SK-N-SH (cell line): Measurements from ENCODE around the gene RIC3. TPM values are rescaled to one million over a fixed set of nuclear protein-coding genes. Genes with fewer than 3 reads are reported as not detected.

ENCODE experiments used
- CTCF ChIA-PET: fragments of 300-600, 350-600 bp; formaldehyde crosslinking; extraction: SDS; loops from one replicate; lab custom pipeline; 2021; lab: Yijun Ruan, JAX
- POLR2A ChIA-PET: fragments of 350-600 bp; sonication (Branson Sonifier 250); formaldehyde crosslinking; extraction: SDS; loops from one replicate; lab custom pipeline; 2020; ENCODE audit warnings: antibody characterized with exemption, inconsistent platforms; lab: Yijun Ruan, JAX
- DNase-seq: peaks from one replicate; pipeline ENCODE4 v3.0.0; 2012
- H2AFZ ChIP-seq: fragments of 200-600 bp; sonication (generic); 2 replicates; pipeline ENCODE4 v1.8.1; 2016; ENCODE audit warnings: antibody characterized with exemption, mild to moderate bottlenecking, low read depth
- H3F3A ChIP-seq: fragments of 200-600 bp; sonication (generic); replicated peaks from 2 replicates; pipeline ENCODE3; 2016; ENCODE audit warnings: antibody characterized with exemption, mild to moderate bottlenecking; ENCODE audit not compliant: insufficient read depth
- H3K27ac ChIP-seq, 2 experiments: fragments of 200-500 bp in 1 of 2; fragments of 200-600 bp in 1 of 2; sonication (Bioruptor generic) in 1 of 2; sonication (generic), shearing (Covaris generic) in 1 of 2; 2 replicates each; pipeline versions ENCODE4 v1.5.1 to v1.6.1; 2014 to 2016; ENCODE audit warnings: low read depth in 2 of 2, inconsistent platforms in 1 of 2, low read length in 1 of 2, mild to moderate bottlenecking in 1 of 2, mixed read lengths in 1 of 2
- H3K27me3 ChIP-seq: fragments of 200-600 bp; sonication (generic), shearing (Covaris generic); 2 replicates; pipeline ENCODE4 v1.6.1; 2016; ENCODE audit warnings: mixed run types; ENCODE audit not compliant: insufficient read depth
- H3K36me3 ChIP-seq, 2 experiments: fragments of 200-500 bp in 1 of 2; fragments of 200-600 bp in 1 of 2; sonication (Bioruptor generic) in 1 of 2; sonication (generic) in 1 of 2; replicated peaks in 1 of 2; 2 replicates each; pipeline versions ENCODE3 to v1.5.1; 2014 to 2016; ENCODE audit warnings: low read length in 1 of 2, mild to moderate bottlenecking in 1 of 2; ENCODE audit not compliant: insufficient read depth in 2 of 2, control insufficient read depth in 1 of 2
- H3K4me1 ChIP-seq, 2 experiments: fragments of 200-500 bp in 1 of 2; fragments of 200-600 bp in 1 of 2; sonication (Bioruptor generic) in 1 of 2; sonication (generic), shearing (Covaris generic) in 1 of 2; 2 replicates each; pipeline versions ENCODE4 v1.5.1 to v1.6.1; 2014 to 2016; ENCODE audit warnings: low read depth in 1 of 2, low read length in 1 of 2, mixed run types in 1 of 2; ENCODE audit not compliant: insufficient read depth in 2 of 2, control insufficient read depth in 1 of 2
- H3K4me2 ChIP-seq: fragments of 200-600 bp; sonication (generic), shearing (Covaris generic); 2 replicates; pipeline ENCODE4 v1.6.1; 2017; ENCODE audit warnings: mixed run types
- H3K4me3 ChIP-seq, 2 experiments: fragments of 200-500 bp in 1 of 2; fragments of 200-600 bp in 1 of 2; sonication (Bioruptor generic) in 1 of 2; sonication (generic), shearing (Covaris generic) in 1 of 2; 2 replicates each; pipeline versions ENCODE4 v1.5.1 to v1.8.1; 2014 to 2016; ENCODE audit warnings: low read depth in 2 of 2, inconsistent platforms in 1 of 2, low read length in 1 of 2, mild to moderate bottlenecking in 1 of 2, mixed read lengths in 1 of 2, moderate library complexity in 1 of 2
- H3K79me2 ChIP-seq: fragments of 200-600 bp; sonication (generic); 2 replicates; pipeline ENCODE4 v1.8.1; 2017; ENCODE audit warnings: mild to moderate bottlenecking; ENCODE audit not compliant: insufficient read depth
- H3K9ac ChIP-seq: fragments of 200-600 bp; sonication (generic); 2 replicates; pipeline ENCODE4 v1.6.1; 2017; ENCODE audit warnings: mixed run types
- H3K9me2 ChIP-seq: fragments of 200-600 bp; sonication (generic); 2 replicates; pipeline ENCODE4 v1.6.1; 2017; ENCODE audit warnings: mixed run types
- H3K9me3 ChIP-seq: fragments of 200-600 bp; sonication (generic); 2 replicates; pipeline ENCODE4 v1.6.1; 2017; ENCODE audit warnings: mixed run types, mild to moderate bottlenecking, moderate library complexity
- H4K20me1 ChIP-seq: fragments of 200-600 bp; sonication (generic); 2 replicates; pipeline ENCODE4 v1.6.1; 2017; ENCODE audit warnings: mild to moderate bottlenecking, mixed run types; ENCODE audit not compliant: insufficient read depth
- CHD2 ChIP-seq: fragments of 150-350 bp; IDR thresholded peaks from 2 replicates; pipeline ENCODE4 v1.6.1; 2018; ENCODE audit warnings: low read length; ENCODE audit not compliant: partially characterized antibody
- ELF1 ChIP-seq: IDR thresholded peaks from 2 replicates; pipeline ENCODE4 v1.4.0; 2012
- EP300 ChIP-seq, 2 experiments: IDR thresholded peaks; 2 replicates each; pipeline versions ENCODE4 v1.4.0 to v1.6.1; 2012; ENCODE audit warnings: borderline replicate concordance in 1 of 2, low read depth in 1 of 2, low read length in 1 of 2
- FOSL2 ChIP-seq: IDR thresholded peaks from 2 replicates; pipeline ENCODE4 v1.4.0; 2012; ENCODE audit warnings: low read depth, mild to moderate bottlenecking, moderate library complexity, borderline replicate concordance
- FOXJ3 ChIP-seq: sonication (generic); formaldehyde crosslinking; IDR thresholded peaks from 2 replicates; pipeline ENCODE4 v1.5.1; 2020; ENCODE audit warnings: mild to moderate bottlenecking, missing genetic modification reagents
- FOXM1 ChIP-seq: IDR thresholded peaks from 2 replicates; pipeline ENCODE4 v1.4.0; 2012; ENCODE audit warnings: low read depth, mild to moderate bottlenecking
- GABPA ChIP-seq: IDR thresholded peaks from 2 replicates; pipeline ENCODE4 v1.4.0; 2012; ENCODE audit warnings: low read depth, mild to moderate bottlenecking
- GATA2 ChIP-seq: sonication (generic); formaldehyde crosslinking; IDR thresholded peaks from 2 replicates; pipeline ENCODE4 v1.5.0; 2020; ENCODE audit warnings: mild to moderate bottlenecking, missing genetic modification reagents
- JUND ChIP-seq: IDR thresholded peaks from 2 replicates; pipeline ENCODE4 v1.4.0; 2012
- MEF2A ChIP-seq: IDR thresholded peaks from 2 replicates; pipeline ENCODE4 v1.4.0; 2012; ENCODE audit warnings: low read depth, borderline replicate concordance
- MXI1 ChIP-seq: IDR thresholded peaks from 2 replicates; pipeline ENCODE4 v1.6.1; 2012; ENCODE audit warnings: mild to moderate bottlenecking, low read depth, low read length, improper control_type of control experiment
- NFIC ChIP-seq: IDR thresholded peaks from 2 replicates; pipeline ENCODE4 v1.4.0; 2012; ENCODE audit warnings: borderline replicate concordance
- POLR2AphosphoS5 ChIP-seq: IDR thresholded peaks from 2 replicates; pipeline ENCODE4 v1.6.1; 2012; ENCODE audit warnings: low read depth, low read length
- RCOR1 ChIP-seq: fragments of 150-350 bp; IDR thresholded peaks from 2 replicates; pipeline ENCODE4 v1.6.1; 2017; ENCODE audit warnings: antibody characterized with exemption, low read length
- RFX5 ChIP-seq: IDR thresholded peaks from 2 replicates; pipeline ENCODE4 v1.6.1; 2012; ENCODE audit warnings: mild to moderate bottlenecking, improper control_type of control experiment, low read length
- RXRA ChIP-seq: IDR thresholded peaks from 2 replicates; pipeline ENCODE4 v1.4.0; 2012; ENCODE audit warnings: low read depth, mild to moderate bottlenecking, borderline replicate concordance
- SMC3 ChIP-seq: IDR thresholded peaks from 2 replicates; pipeline ENCODE4 v1.6.1; 2012; ENCODE audit warnings: low read depth, low read length, improper control_type of control experiment
- TAF1 ChIP-seq: IDR thresholded peaks from 2 replicates; pipeline ENCODE4 v1.6.1; 2012; ENCODE audit warnings: low read depth, mild to moderate bottlenecking, low read length, moderate library complexity, borderline replicate concordance
- YY1 ChIP-seq: IDR thresholded peaks from 2 replicates; pipeline ENCODE4 v1.4.0; 2012; ENCODE audit warnings: low read depth, mild to moderate bottlenecking
- WGBS: methylation state at CpG from one replicate; pipeline ENCODE4 v1.1.6; 2017; ENCODE audit warnings: low lambda C conversion rate; 5-methylcytosine and 5-hydroxymethylcytosine counted together
- polyA plus RNA-seq, 3 experiments: library from polyadenylated mRNA; depleted of rRNA; stranded (reverse); fragments of >200 nt; gene quantifications; 2 replicates each; pipeline ENCODE4 v1.2.3, GENCODE V29; 2012
- TF ChIP-seq, protein P1 (sequence below): IDR thresholded peaks from 2 replicates; pipeline ENCODE4 v1.4.0; 2012; ENCODE audit warnings: low read depth, borderline replicate concordance
- TF ChIP-seq, protein P2 (sequence below): IDR thresholded peaks from 2 replicates; pipeline ENCODE4; 2012
- TF ChIP-seq, protein P3 (sequence below): IDR thresholded peaks from 2 replicates; pipeline ENCODE4 v1.4.0; 2012; ENCODE audit warnings: low read depth

Gene RIC3
- polyA plus RNA-seq, 1 of the 3 experiments (the other 2 are of a cell fraction), result 0.54 TPM

DNA sequence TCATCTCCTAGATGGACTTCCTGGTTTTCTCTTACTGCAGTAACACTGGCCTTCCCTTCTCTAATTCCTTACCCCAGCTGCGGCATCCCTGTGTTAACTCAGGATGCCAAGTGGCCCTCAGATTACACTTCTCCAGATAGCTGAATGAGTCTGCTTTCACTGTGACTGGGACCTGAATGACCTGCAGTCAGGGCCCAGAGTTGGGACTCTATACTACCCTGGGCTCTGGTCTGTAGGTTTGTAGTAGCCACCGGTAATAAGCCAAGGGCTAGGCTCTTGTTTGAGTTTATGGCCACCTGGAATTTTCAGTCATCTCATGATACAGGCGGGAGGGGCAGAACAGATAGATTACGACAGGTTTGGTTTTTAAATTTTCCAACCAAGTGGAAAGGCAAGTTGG, 63.7 kb downstream of the RIC3 start:
- Histone ChIP-seq H3K9me3 (no peaks in the 10 kb centered on the region), H3K27me3 (no peaks in the 10 kb centered on the region), H3K9me2 (no peaks in the 10 kb centered on the region), H3K79me2 (no peaks in the 10 kb centered on the region), H3K4me3 (no peak overlapping the region), H2AFZ (no peak overlapping the region), H3K27ac (no peak overlapping the region), H3K4me2 (no peak overlapping the region), H3K9ac (no peak overlapping the region), H3K4me1 (peaks cover 0 to 3% of the 10 kb centered on the region in 2 experiments; a peak in 1 of 4 replicates), H3K36me3 (peaks cover 4 to 76% of the 10 kb centered on the region in 2 experiments), H3F3A (no peaks in the 10 kb centered on the region), H4K20me1 (no peaks in the 10 kb centered on the region)
- TF ChIP-seq FOXJ3 (CRISPR knock-in tag) (no peak), RFX5 (no peak), GATA2 (CRISPR knock-in tag) (no peak), ELF1 (no peak), FOSL2 (no peak)
- no peak for DNase-seq
- POLR2A ChIA-PET, result interaction anchor here (0.6 kb wide), 1 partner anchor 468 kb away, joined by 3 read pairs; no protein-coding TSS in a partner anchor
- 83% methylated on average over 4 of the region's 4 CpGs for WGBS
- CTCF ChIA-PET, result interaction anchor here (1.0 to 23.6 kb wide), 5 partner anchors 10 to 97 kb away, joined by 3 to 574 read pairs (median 13); no protein-coding TSS in a partner anchor

DNA sequence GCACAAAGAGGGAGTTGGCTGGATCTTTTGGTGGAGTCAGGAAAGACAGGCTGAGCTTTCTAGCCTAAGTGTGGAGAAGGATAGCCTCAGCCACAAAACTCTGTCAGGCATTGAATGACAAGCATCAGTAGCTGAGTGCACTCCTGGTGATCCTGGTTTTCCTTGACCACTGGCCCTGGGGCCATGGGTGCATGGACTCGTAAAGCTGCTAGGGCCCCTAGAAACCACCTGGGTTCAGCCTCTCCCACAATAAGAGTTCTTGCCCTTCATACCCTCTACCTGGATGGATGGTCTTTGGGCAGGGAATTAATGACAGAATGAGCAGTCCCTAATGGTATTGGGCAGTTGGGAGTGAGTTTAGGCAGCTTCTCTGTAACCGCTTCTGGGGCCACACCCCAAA, 64.9 kb downstream of the RIC3 start:
- Histone ChIP-seq H3K4me2 (no peak overlapping the region), H3K79me2 (no peaks in the 10 kb centered on the region), H3F3A (peaks cover 1% of the 10 kb centered on the region), H3K9me2 (no peaks in the 10 kb centered on the region), H3K4me1 (peaks cover 2 to 3% of the 10 kb centered on the region in 2 experiments; a peak in 2 of 4 replicates), H3K27ac (no peak overlapping the region), H4K20me1 (no peaks in the 10 kb centered on the region), H3K4me3 (no peak overlapping the region), H3K9me3 (no peaks in the 10 kb centered on the region), H3K27me3 (no peaks in the 10 kb centered on the region), H3K36me3 (peaks cover 4 to 84% of the 10 kb centered on the region in 2 experiments), H2AFZ (no peak overlapping the region), H3K9ac (no peak overlapping the region)
- no peak for DNase-seq
- CTCF ChIA-PET, result interaction anchor here (1.1 to 23.6 kb wide), 5 partner anchors 9 to 96 kb away, joined by 3 to 574 read pairs (median 13); no protein-coding TSS in a partner anchor
- WGBS, result 94% methylated on average over 2 of the region's 2 CpGs
- POLR2A ChIA-PET, result interaction anchor here (0.6 kb wide), 1 partner anchor 45 kb away, joined by 3 read pairs; no protein-coding TSS in a partner anchor
- no peak for TF ChIP-seq MXI1
- TF ChIP-seq ELF1, result no peak
- TF ChIP-seq, protein P1, sequence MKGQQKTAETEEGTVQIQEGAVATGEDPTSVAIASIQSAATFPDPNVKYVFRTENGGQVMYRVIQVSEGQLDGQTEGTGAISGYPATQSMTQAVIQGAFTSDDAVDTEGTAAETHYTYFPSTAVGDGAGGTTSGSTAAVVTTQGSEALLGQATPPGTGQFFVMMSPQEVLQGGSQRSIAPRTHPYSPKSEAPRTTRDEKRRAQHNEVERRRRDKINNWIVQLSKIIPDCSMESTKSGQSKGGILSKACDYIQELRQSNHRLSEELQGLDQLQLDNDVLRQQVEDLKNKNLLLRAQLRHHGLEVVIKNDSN, result no peak
- no peak for TF ChIP-seq YY1
- TF ChIP-seq RCOR1, result no peak

DNA sequence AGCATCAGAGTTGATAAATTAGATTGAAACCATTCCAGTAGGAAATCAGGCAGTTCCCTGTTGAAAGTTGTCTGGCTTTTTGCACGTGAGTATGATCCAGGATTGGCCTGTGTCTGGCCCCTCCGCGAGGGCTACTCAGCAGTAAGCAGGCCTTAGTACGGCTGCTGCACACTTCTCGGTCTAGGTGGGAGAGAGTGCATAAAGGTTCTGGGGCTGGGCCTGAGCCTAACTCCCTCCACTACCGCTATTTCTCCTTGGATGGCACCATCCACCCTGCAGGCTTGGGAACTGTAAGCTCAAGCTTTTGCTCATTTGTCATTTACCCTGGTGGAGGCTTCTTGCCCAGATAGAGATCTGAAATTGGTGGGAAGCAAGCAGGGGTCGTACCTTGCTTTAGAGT, 65.9 kb downstream of the RIC3 start:
- H3K27ac ChIP-seq, result no peak overlapping the region
- no peak for DNase-seq
- no peak for TF ChIP-seq NFIC
- TF ChIP-seq, protein P2, sequence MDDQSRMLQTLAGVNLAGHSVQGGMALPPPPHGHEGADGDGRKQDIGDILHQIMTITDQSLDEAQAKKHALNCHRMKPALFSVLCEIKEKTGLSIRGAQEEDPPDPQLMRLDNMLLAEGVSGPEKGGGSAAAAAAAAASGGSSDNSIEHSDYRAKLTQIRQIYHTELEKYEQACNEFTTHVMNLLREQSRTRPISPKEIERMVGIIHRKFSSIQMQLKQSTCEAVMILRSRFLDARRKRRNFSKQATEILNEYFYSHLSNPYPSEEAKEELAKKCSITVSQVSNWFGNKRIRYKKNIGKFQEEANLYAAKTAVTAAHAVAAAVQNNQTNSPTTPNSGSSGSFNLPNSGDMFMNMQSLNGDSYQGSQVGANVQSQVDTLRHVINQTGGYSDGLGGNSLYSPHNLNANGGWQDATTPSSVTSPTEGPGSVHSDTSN, result no peak
- no peak for TF ChIP-seq MEF2A
- TF ChIP-seq RXRA, result no peak
- TF ChIP-seq RCOR1, result no peak
- no peak for TF ChIP-seq TAF1
- TF ChIP-seq JUND, result no peak
- no peak for TF ChIP-seq EP300 (IDR thresholded peaks at IDR 0.05; ENCODE audit: borderline replicate concordance in 1 of 2, low read depth in 1 of 2, low read length in 1 of 2)
- TF ChIP-seq SMC3, result no peak
- no peak for TF ChIP-seq FOXJ3 (CRISPR knock-in tag)
- TF ChIP-seq FOXM1, result no peak
- TF ChIP-seq, protein P3, sequence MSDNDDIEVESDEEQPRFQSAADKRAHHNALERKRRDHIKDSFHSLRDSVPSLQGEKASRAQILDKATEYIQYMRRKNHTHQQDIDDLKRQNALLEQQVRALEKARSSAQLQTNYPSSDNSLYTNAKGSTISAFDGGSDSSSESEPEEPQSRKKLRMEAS, result no peak
- no peak for TF ChIP-seq GATA2 (CRISPR knock-in tag)
- no peak for TF ChIP-seq GABPA
- TF ChIP-seq POLR2AphosphoS5, result no peak
- no peak for TF ChIP-seq CHD2
- TF ChIP-seq YY1, result no peak

More for the DNA sequence above, 65.9 kb downstream of the RIC3 start:
- H4K20me1 ChIP-seq, result no peaks in the 10 kb centered on the region
- peaks cover 9% of the 10 kb centered on the region for H3F3A ChIP-seq
- CTCF ChIA-PET, result interaction anchor here (1.1 to 23.6 kb wide), 6 partner anchors 8 to 95 kb away, joined by 3 to 574 read pairs (median 10); no protein-coding TSS in a partner anchor
- H3K4me2 ChIP-seq, result no peak overlapping the region
- 95% methylated on average over 7 of the region's 7 CpGs for WGBS
- no peak overlapping the region for H3K4me3 ChIP-seq
- H2AFZ ChIP-seq, result no peak overlapping the region
- no peak overlapping the region for H3K9ac ChIP-seq
- H3K36me3 ChIP-seq, result peaks cover 4 to 87% of the 10 kb centered on the region in 2 experiments
- H3K79me2 ChIP-seq, result no peaks in the 10 kb centered on the region
- H3K4me1 ChIP-seq, result peaks cover 2 to 6% of the 10 kb centered on the region in 2 experiments; a peak in 3 of 4 replicates
- H3K9me2 ChIP-seq, result no peaks in the 10 kb centered on the region
- no peaks in the 10 kb centered on the region for H3K27me3 ChIP-seq
- H3K9me3 ChIP-seq, result no peaks in the 10 kb centered on the region
- POLR2A ChIA-PET, result no interaction called here
